Stimulated activated CD8-positive, alpha-beta memory T cell treated with anti-CD3 and anti-CD28 coated beads, Interleukin-2, amount 100 ng/mL, for 48 hours (primary cell): ENCODE results near the gene HIVEP3.

Source experiments
- DNase-seq, 2 donors: peaks; one replicate each; pipeline ENCODE4 v3.0.0-alpha.2; 2020; ENCODE audit warnings: low read depth in 2 of 2

The HIVEP3 gene

GRCh38 chr1:41519667-41520066 is 399.1 kb downstream of the HIVEP3 start:
- no peak for DNase-seq

- no peak for DNase-seq
Measured at GRCh38 chr1:41518471-41518870, 400.3 kb downstream of the HIVEP3 start.

GRCh38 chr1:41517062-41517438 is 401.7 kb downstream of the HIVEP3 start:
- DNase-seq = no peak

- DNase-seq = peak; percentile 49 to 53
Measured at GRCh38 chr1:41516168-41517061, 402.3 kb downstream of the HIVEP3 start.

- no peak for DNase-seq
Measured at GRCh38 chr1:41515778-41516167, 402.9 kb downstream of the HIVEP3 start.

GRCh38 chr1:41515131-41515678 is 403.5 kb downstream of the HIVEP3 start:
- DNase-seq = no peak

GRCh38 chr1:41514381-41514780 is 404.3 kb downstream of the HIVEP3 start:
- DNase-seq = no peak

- peak in 1 of 2 donors; percentile 23 for DNase-seq
Measured at GRCh38 chr1:41513383-41513735, 405.4 kb downstream of the HIVEP3 start.

- no peak for DNase-seq
Measured at GRCh38 chr1:41512701-41513382, 405.9 kb downstream of the HIVEP3 start.

- no peak for DNase-seq
Measured at GRCh38 chr1:41511239-41511540, 407.5 kb downstream of the HIVEP3 start.

- DNase-seq = no peak
Measured at GRCh38 chr1:41510531-41511238, 408.0 kb downstream of the HIVEP3 start.

GRCh38 chr1:41509270-41509671 is 409.5 kb downstream of the HIVEP3 start:
- no peak for DNase-seq

GRCh38 chr1:41508290-41508689 is 410.4 kb downstream of the HIVEP3 start:
- DNase-seq = no peak

GRCh38 chr1:41507836-41508235 is 410.9 kb downstream of the HIVEP3 start:
- DNase-seq = no peak

- no peak for DNase-seq
Measured at GRCh38 chr1:41507110-41507720, 411.5 kb downstream of the HIVEP3 start.

GRCh38 chr1:41504114-41505035 is 414.3 kb downstream of the HIVEP3 start:
- no peak for DNase-seq

GRCh38 chr1:41503538-41504113 is 415.1 kb downstream of the HIVEP3 start:
- no peak for DNase-seq

- DNase-seq = no peak
Measured at GRCh38 chr1:41502912-41503311, 415.8 kb downstream of the HIVEP3 start.

- DNase-seq = no peak
Measured at GRCh38 chr1:41501581-41501980, 417.1 kb downstream of the HIVEP3 start.

GRCh38 chr1:41500781-41501518 is 417.8 kb downstream of the HIVEP3 start:
- DNase-seq = no peak
